Natural killer cell (primary cell): ENCODE measurements around the gene SNRPB. TPM values are rescaled to one million over a fixed set of nuclear protein-coding genes. Genes with fewer than 3 reads are reported as not detected.

ENCODE experiments used
- ATAC-seq, 3 donors: fragments of 150-1000 bp in 2 of 3; fragments of 200-7000 bp in 1 of 3; cut with Tn5 transposase; 1 replicate in 1 of 3; 2 replicates in 2 of 3; pipeline ENCODE4 v1.10.0; 2021; ENCODE audit warnings: mild to moderate bottlenecking in 2 of 3, moderate library complexity in 2 of 3
- DNase-seq, 2 donors: peaks; one replicate each; pipeline versions ENCODE4 v3.0.0 to v3.0.0-alpha.2; 2013 to 2021; ENCODE audit warnings: mixed read lengths in 1 of 2
- H3K27ac ChIP-seq: one replicate; pipeline ENCODE4 v1.5.1; 2013; ENCODE audit warnings: mild to moderate bottlenecking, low read length
- H3K27me3 ChIP-seq: one replicate; pipeline ENCODE4 v1.6.1; 2013; ENCODE audit warnings: low read length; ENCODE audit not compliant: control insufficient read depth, insufficient read depth
- H3K36me3 ChIP-seq: one replicate; pipeline ENCODE4 v1.6.1; 2013; ENCODE audit warnings: low read length; ENCODE audit not compliant: control insufficient read depth, insufficient read depth
- H3K4me1 ChIP-seq: one replicate; pipeline ENCODE4 v1.6.1; 2013; ENCODE audit warnings: low read length; ENCODE audit not compliant: control insufficient read depth, insufficient read depth
- H3K4me3 ChIP-seq: one replicate; pipeline ENCODE4 v1.5.1; 2013; ENCODE audit warnings: low read length
- H3K9me3 ChIP-seq: one replicate; pipeline ENCODE4 v1.6.1; 2013; ENCODE audit warnings: low read length; ENCODE audit not compliant: control insufficient read depth, insufficient read depth
- H3K27ac Mint-ChIP-seq, 2 donors: one replicate each; pipeline ENCODE4 v1.8.0; 2022; ENCODE audit warnings: mild to moderate bottlenecking in 2 of 2, mixed read lengths in 2 of 2, moderate library complexity in 1 of 2
- H3K27me3 Mint-ChIP-seq, 2 donors: one replicate each; pipeline ENCODE4 v1.8.0; 2022; ENCODE audit warnings: low read depth in 2 of 2, mixed read lengths in 2 of 2
- H3K36me3 Mint-ChIP-seq: one replicate; pipeline ENCODE4 v1.8.0; 2022; ENCODE audit warnings: mixed read lengths
- H3K4me1 Mint-ChIP-seq, 2 donors: one replicate each; pipeline ENCODE4 v1.8.0; 2022; ENCODE audit warnings: mixed read lengths in 2 of 2
- H3K4me3 Mint-ChIP-seq: one replicate; pipeline ENCODE4 v1.8.0; 2022; ENCODE audit warnings: mild to moderate bottlenecking, moderate library complexity, mixed read lengths
- H3K9me3 Mint-ChIP-seq, 2 donors: one replicate each; pipeline ENCODE4 v1.8.0; 2022; ENCODE audit warnings: mixed read lengths in 2 of 2
- CTCF ChIP-seq: fragments of 200-600 bp; IDR thresholded peaks from one replicate; pipeline ENCODE4 v1.8.0; 2022; ENCODE audit warnings: antibody characterized with exemption
- WGBS: methylation state at CpG from one replicate; pipeline ENCODE4 v1.1.7; 2013; ENCODE audit warnings: missing lambda C conversion rate; ENCODE audit not compliant: insufficient coverage; 5-methylcytosine and 5-hydroxymethylcytosine counted together
- intact Hi-C: fragments of 100-400 bp; cut with micrococcal nuclease; formaldehyde crosslinking; loops from one replicate; pipeline ENCODE4 v1.14.2; 2022
- total RNA-seq, 4 donors: library from RNA; stranded (reverse); fragments of 120-200 nt in 1 of 4; gene quantifications; one replicate each; pipeline versions ENCODE4 v1.2.3 to v1.2.4, GENCODE V29; 2013 to 2022

Gene SNRPB
- total RNA-seq, 3 donors from 2014 or later (not counting 1 experiment from before 2014, with no cell fraction given), result 160 to 174 (median 162) TPM

DNA sequence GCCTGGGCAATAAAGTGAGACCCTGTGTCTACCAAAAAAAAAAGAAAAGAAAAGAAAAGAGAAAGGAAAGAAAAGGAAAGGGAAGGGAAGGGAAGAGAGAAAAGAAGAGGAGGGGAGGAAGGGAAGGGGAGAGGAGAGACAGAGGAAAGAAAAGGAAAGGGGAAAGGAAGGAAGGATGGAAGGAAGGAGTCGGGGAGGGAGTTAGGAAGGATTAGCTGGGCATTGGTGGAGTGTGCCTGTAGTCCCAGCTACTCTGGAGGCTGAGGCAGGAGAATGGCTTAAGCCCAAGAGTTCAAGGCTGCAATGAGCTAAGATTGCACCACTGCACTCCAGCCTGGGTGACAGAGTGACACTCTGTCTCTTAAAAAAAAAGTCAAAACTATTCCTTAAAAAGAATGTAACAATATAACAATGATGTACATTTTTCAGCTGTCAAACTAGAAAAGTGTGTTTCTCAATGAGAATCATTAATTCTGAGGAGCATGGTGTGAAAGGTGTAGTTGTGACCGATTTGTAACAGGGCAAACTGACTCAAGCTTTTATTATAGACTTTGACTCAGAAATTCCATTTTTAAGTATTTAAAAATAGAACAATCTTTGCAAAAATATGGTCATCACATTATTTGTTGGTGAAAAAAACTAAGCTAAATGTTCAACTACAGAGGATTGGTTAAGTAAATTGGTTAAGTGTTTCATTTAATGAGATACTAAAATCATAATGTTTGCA, 14.7 kb downstream of the SNRPB start:
- Histone ChIP-seq H3K36me3 (peaks cover 24% of the 10 kb centered on the region), H3K27me3 (no peaks in the 10 kb centered on the region), H3K4me1 (no peaks in the 10 kb centered on the region), H3K4me3 (no peak overlapping the region), H3K27ac (no peak overlapping the region), H3K9me3 (no peaks in the 10 kb centered on the region)
- Mint-ChIP-seq H3K36me3 (peaks cover 15% of the 10 kb centered on the region), H3K4me3 (no peak overlapping the region), H3K9me3 (no peaks in the 10 kb centered on the region), H3K27me3 (no peaks in the 10 kb centered on the region), H3K4me1 (no peaks in the 10 kb centered on the region), H3K27ac (peak overlapping the region in 1 of 2 donors; percentile 6)
- intact Hi-C loops, result no loop called here
- ATAC-seq, result no peak
- DNase-seq, result no peak
- no peak for TF ChIP-seq CTCF
- WGBS, result 89% methylated on average over 1 of the region's 2 CpGs

DNA sequence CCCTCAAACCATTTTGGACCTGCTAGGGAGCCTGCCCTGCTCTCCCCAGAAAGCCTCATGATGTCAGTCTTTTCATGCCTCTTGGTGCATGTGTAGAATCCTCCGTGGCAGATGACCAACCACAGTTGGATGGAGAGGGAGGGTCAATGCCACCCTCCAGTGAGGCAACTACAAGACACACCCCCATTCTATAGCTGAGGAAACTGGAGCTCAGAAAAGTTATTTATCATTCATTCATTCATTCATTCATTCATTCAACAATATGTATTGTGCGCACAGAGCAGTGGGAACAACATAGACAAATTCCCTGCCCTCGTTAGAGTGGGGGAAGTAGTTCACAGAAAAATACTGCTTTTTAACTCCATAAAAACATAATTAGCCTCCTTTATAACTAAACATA, 16.8 kb downstream of the SNRPB start:
- no peaks in the 10 kb centered on the region for H3K9me3 ChIP-seq
- DNase-seq (no peak), ATAC-seq (no peak)
- H3K4me1 ChIP-seq, result no peaks in the 10 kb centered on the region
- 50% methylated on average over 1 of the region's 3 CpGs for WGBS
- no peaks in the 10 kb centered on the region for H3K27me3 Mint-ChIP-seq
- TF ChIP-seq CTCF, result no peak
- H3K27me3 ChIP-seq, result no peaks in the 10 kb centered on the region
- peaks cover 3% of the 10 kb centered on the region for H3K36me3 ChIP-seq
- H3K36me3 Mint-ChIP-seq, result no peaks in the 10 kb centered on the region
- no peak overlapping the region for H3K4me3 Mint-ChIP-seq
- H3K27ac Mint-ChIP-seq, result no peak overlapping the region
- no peak overlapping the region for H3K4me3 ChIP-seq
- no peak overlapping the region for H3K27ac ChIP-seq
- intact Hi-C loops, result no loop called here
- peaks cover 8 to 15% of the 10 kb centered on the region in 2 donors for H3K4me1 Mint-ChIP-seq
- H3K9me3 Mint-ChIP-seq, result no peaks in the 10 kb centered on the region

- Histone ChIP-seq H3K27me3 (no peaks in the 10 kb centered on the region), H3K36me3 (no peaks in the 10 kb centered on the region), H3K9me3 (no peaks in the 10 kb centered on the region), H3K27ac (no peak overlapping the region), H3K4me1 (no peaks in the 10 kb centered on the region), H3K4me3 (no peak overlapping the region)
- intact Hi-C loops, result no loop called here
- Mint-ChIP-seq H3K4me1 (peaks cover 13 to 19% of the 10 kb centered on the region in 2 donors), H3K4me3 (no peak overlapping the region), H3K9me3 (no peaks in the 10 kb centered on the region), H3K27ac (no peak overlapping the region), H3K27me3 (no peaks in the 10 kb centered on the region), H3K36me3 (no peaks in the 10 kb centered on the region)
- DNase-seq (peak; percentile 48 to 77), ATAC-seq (peak; percentile 70 to 79 (median 72))
- 58% methylated on average over 8 of the region's 8 CpGs for WGBS
- TF ChIP-seq CTCF, result peak; percentile 76
Observed at GRCh38 chr20:2451939-2452732, 18.5 kb downstream of the SNRPB start.
